Measurements from ENCODE around the gene PRR5. TPM values are rescaled to one million over a fixed set of nuclear protein-coding genes. Genes with fewer than 3 reads are reported as not detected.

PRR5 gene
- total and polyA plus RNA-seq, 10 donors, result 31.3 to 85.6 (median 76.7) TPM

GRCh38 chr22:44759430-44760310, 57.7 kb downstream of the PRR5 start:
- WGBS, 5 donors, result 81 to 93% (median 91%) methylated on average over 14 to 18 of the region's 18 CpGs
- peak; percentile 56 for DNase-seq
- Histone ChIP-seq H3K4me3 (no peak overlapping the region), H3K27me3 (replicated peaks in 1 of 7) (peaks cover 0 to 35% (median 0%) of the 10 kb centered on the region in 7 donors), H3K4me1 (peaks cover 0 to 14% (median 5%) of the 10 kb centered on the region in 6 donors), H3K36me3 (no peaks in the 10 kb centered on the region), H3K9me3 (peaks cover 0 to 11% (median 6%) of the 10 kb centered on the region in 8 donors), H3K27ac (no peak overlapping the region)
- TF ChIP-seq CTCF (IDR thresholded peaks at IDR 0.05 in 8 of 11, conservative IDR thresholded peaks at IDR 0.05 in 3 of 11), result no peak
- no peak for TF ChIP-seq POLR2A (IDR thresholded peaks at IDR 0.05)
- TF ChIP-seq POLR2AphosphoS5 (IDR thresholded peaks at IDR 0.05), result no peak
- intact Hi-C loops (cut with DNase I; ENCODE audit: low total_unique reads), result no loop called here

GRCh38 chr22:44760476-44760875, 58.5 kb downstream of the PRR5 start:
- no peak for TF ChIP-seq CTCF (IDR thresholded peaks at IDR 0.05 in 8 of 11, conservative IDR thresholded peaks at IDR 0.05 in 3 of 11)
- TF ChIP-seq POLR2AphosphoS5 (IDR thresholded peaks at IDR 0.05), result no peak
- TF ChIP-seq POLR2A (IDR thresholded peaks at IDR 0.05), result no peak
- peaks cover 0 to 11% (median 6%) of the 10 kb centered on the region in 8 donors for H3K9me3 ChIP-seq
- intact Hi-C loops (cut with DNase I; ENCODE audit: low total_unique reads), result no loop called here
- no peaks in the 10 kb centered on the region for H3K36me3 ChIP-seq
- no peak overlapping the region for H3K4me3 ChIP-seq
- H3K27me3 ChIP-seq (replicated peaks in 1 of 7), result peaks cover 0 to 27% (median 0%) of the 10 kb centered on the region in 7 donors
- no peak overlapping the region for H3K27ac ChIP-seq
- peaks cover 0 to 14% (median 8%) of the 10 kb centered on the region in 6 donors for H3K4me1 ChIP-seq
- 68 to 78% (median 70%) methylated on average over 5 of the region's 5 CpGs for WGBS, 5 donors
- no peak for DNase-seq

- peaks cover 0 to 17% (median 11%) of the 10 kb centered on the region in 6 donors for H3K4me1 ChIP-seq
- H3K36me3 ChIP-seq, result no peaks in the 10 kb centered on the region
- peaks cover 0 to 11% (median 6%) of the 10 kb centered on the region in 8 donors for H3K9me3 ChIP-seq
- no peak for TF ChIP-seq POLR2A (IDR thresholded peaks at IDR 0.05)
- TF ChIP-seq CTCF (IDR thresholded peaks at IDR 0.05 in 8 of 11, conservative IDR thresholded peaks at IDR 0.05 in 3 of 11), result no peak
- no peak for TF ChIP-seq POLR2AphosphoS5 (IDR thresholded peaks at IDR 0.05)
- 78 to 88% (median 86%) methylated on average over 10 of the region's 10 CpGs for WGBS, 5 donors
- intact Hi-C loops (cut with DNase I; ENCODE audit: low total_unique reads), result no loop called here
- no peak overlapping the region for H3K4me3 ChIP-seq
- no peak overlapping the region for H3K27ac ChIP-seq
- H3K27me3 ChIP-seq (replicated peaks in 1 of 7), result peaks cover 0 to 21% (median 0%) of the 10 kb centered on the region in 7 donors
- DNase-seq, result no peak
These were observed 59.0 kb downstream of the PRR5 start for GRCh38 chr22:44761025-44761424.

GRCh38 chr22:44764373-44764772, 62.4 kb downstream of the PRR5 start:
- Histone ChIP-seq H3K4me3 (no peak overlapping the region), H3K27me3 (replicated peaks in 1 of 7) (no peaks in the 10 kb centered on the region), H3K27ac (peak overlapping the region in 4 of 8 donors; percentile 72 to 81 (median 74)), H3K36me3 (no peaks in the 10 kb centered on the region), H3K9me3 (peaks cover 0 to 11% (median 6%) of the 10 kb centered on the region in 8 donors), H3K4me1 (peaks cover 0 to 40% (median 14%) of the 10 kb centered on the region in 6 donors)
- TF ChIP-seq CTCF (IDR thresholded peaks at IDR 0.05 in 8 of 11, conservative IDR thresholded peaks at IDR 0.05 in 3 of 11) (no peak), POLR2AphosphoS5 (IDR thresholded peaks at IDR 0.05) (no peak), POLR2A (IDR thresholded peaks at IDR 0.05) (no peak)
- WGBS, 5 donors, result 88 to 95% (median 91%) methylated on average over 17 of the region's 17 CpGs
- peak; percentile 56 for DNase-seq
- intact Hi-C loops (cut with DNase I; ENCODE audit: low total_unique reads), result no loop called here
